Prostate gland (tissue), 2 donors: ENCODE data around the gene MSRB2. TPM values are rescaled to one million over a fixed set of nuclear protein-coding genes. Genes with fewer than 3 reads are reported as not detected.

ENCODE experiments used
- DNase-seq: peaks from one replicate; pipeline ENCODE4 v3.0.0-alpha.2; 2019; ENCODE audit warnings: low spot score
- H3K27ac ChIP-seq, 2 donors: fragments of 200-600 bp; sonication (generic); 2 replicates each; pipeline ENCODE4 v1.5.1; 2017 to 2019
- H3K27me3 ChIP-seq: fragments of 200-600 bp; sonication (generic); replicated peaks from 2 replicates; pipeline ENCODE4 v1.5.1; 2019; ENCODE audit not compliant: insufficient read depth
- H3K36me3 ChIP-seq, 2 donors: fragments of 200-600 bp; sonication (generic); 1 replicate in 1 of 2; 2 replicates in 1 of 2; pipeline versions ENCODE4 v1.5.1 to v1.8.1; 2017 to 2019
- H3K4me1 ChIP-seq: fragments of 200-600 bp; sonication (generic); replicated peaks from 2 replicates; pipeline ENCODE4 v1.5.1; 2019
- H3K4me3 ChIP-seq, 2 donors: fragments of 200-600 bp; sonication (generic); 2 replicates each; pipeline ENCODE4 v1.5.1; 2017 to 2019
- H3K9me3 ChIP-seq: fragments of 200-600 bp; sonication (generic); 2 replicates; pipeline ENCODE4 v1.5.1; 2017
- POLR2A ChIP-seq: fragments of 450-650 bp; IDR thresholded peaks from one replicate; pipeline ENCODE4 v1.6.1; 2016; ENCODE audit warnings: antibody characterized with exemption, mild to moderate bottlenecking
- POLR2AphosphoS5 ChIP-seq: sonication (generic); formaldehyde crosslinking; IDR thresholded peaks from one replicate; pipeline ENCODE4 v1.6.1; 2017; ENCODE audit warnings: antibody characterized with exemption
- WGBS: methylation state at CpG from one replicate; pipeline ENCODE4 v1.1.5; 2018; 5-methylcytosine and 5-hydroxymethylcytosine counted together
- intact Hi-C: fragments of 100-400 bp; cut with DNase I; formaldehyde crosslinking; loops from one replicate; pipeline ENCODE4 v1.14.2; 2022
- small RNA-seq, 2 donors: library from RNA; depleted of rRNA; stranded (forward); fragments of <200 nt; gene quantifications; one replicate each; pipeline ENCODE3, GENCODE V24; 2016
- total RNA-seq, 2 donors: library from RNA; depleted of rRNA; stranded (reverse); fragments of >200 nt; gene quantifications; one replicate each; pipeline ENCODE4 v1.1.0, GENCODE V29; 2016
- TF ChIP-seq, protein P1 (sequence below), 4 experiments: fragments of 200-600 bp in 2 of 4; fragments of 450-650 bp in 2 of 4; sonication (generic) in 2 of 4; IDR thresholded peaks; 1 replicate in 3 of 4; 2 replicates in 1 of 4; pipeline ENCODE4 v1.5.1; 2016 to 2019; ENCODE audit warnings: antibody characterized with exemption in 4 of 4, mild to moderate bottlenecking in 2 of 4, moderate library complexity in 2 of 4

Gene MSRB2
- total RNA-seq, 2 donors from 2014 or later, result 21.2 to 24.5 TPM

DNA sequence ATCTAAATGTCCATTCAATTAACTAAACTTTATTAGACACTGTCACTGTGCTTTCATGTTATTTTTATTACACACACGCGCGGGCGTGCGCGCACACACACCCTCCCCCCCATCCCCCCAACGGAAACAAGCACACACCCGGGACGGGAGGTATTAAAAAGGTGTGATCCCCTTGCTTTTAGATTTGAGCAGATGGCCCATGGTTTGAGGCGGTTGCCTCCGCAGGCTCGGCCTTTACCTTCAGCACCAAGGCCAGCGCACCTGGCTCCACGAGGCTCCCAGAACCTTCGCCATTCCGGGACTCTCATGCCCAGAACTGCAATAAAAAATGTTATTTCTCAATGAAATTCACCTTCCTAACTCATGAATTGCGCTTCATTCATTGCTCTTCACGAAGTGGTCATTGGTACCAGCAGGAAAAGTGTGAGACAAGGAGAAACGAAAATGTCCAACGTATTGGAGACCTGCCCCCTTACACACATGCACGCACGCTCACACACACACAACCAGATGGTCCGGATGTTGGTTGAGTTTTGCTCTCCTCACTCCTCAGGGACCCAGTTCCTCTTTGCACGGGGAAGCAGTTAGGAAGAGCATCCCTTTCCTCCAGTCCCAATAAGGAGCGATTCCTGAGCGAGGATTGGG, 76.0 kb downstream of the MSRB2 start:
- intact Hi-C loops, result no loop called here
- no peak for DNase-seq
- Histone ChIP-seq H3K36me3 (no peaks in the 10 kb centered on the region), H3K27ac (no peak overlapping the region), H3K4me3 (no peak overlapping the region), H3K9me3 (no peaks in the 10 kb centered on the region), H3K27me3 (peaks cover 40% of the 10 kb centered on the region), H3K4me1 (peaks cover 10% of the 10 kb centered on the region)
- TF ChIP-seq, protein P1, sequence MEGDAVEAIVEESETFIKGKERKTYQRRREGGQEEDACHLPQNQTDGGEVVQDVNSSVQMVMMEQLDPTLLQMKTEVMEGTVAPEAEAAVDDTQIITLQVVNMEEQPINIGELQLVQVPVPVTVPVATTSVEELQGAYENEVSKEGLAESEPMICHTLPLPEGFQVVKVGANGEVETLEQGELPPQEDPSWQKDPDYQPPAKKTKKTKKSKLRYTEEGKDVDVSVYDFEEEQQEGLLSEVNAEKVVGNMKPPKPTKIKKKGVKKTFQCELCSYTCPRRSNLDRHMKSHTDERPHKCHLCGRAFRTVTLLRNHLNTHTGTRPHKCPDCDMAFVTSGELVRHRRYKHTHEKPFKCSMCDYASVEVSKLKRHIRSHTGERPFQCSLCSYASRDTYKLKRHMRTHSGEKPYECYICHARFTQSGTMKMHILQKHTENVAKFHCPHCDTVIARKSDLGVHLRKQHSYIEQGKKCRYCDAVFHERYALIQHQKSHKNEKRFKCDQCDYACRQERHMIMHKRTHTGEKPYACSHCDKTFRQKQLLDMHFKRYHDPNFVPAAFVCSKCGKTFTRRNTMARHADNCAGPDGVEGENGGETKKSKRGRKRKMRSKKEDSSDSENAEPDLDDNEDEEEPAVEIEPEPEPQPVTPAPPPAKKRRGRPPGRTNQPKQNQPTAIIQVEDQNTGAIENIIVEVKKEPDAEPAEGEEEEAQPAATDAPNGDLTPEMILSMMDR (IDR thresholded peaks at IDR 0.05), result no peak
- TF ChIP-seq POLR2A (no peak), POLR2AphosphoS5 (no peak)
- 10% methylated on average over 26 of the region's 26 CpGs for WGBS

Small RNA genes within 50 kb of the gene (small RNA-seq; reads per million reads assigned to genes)
- 0 reads per million in 2 donors for gene RF00561

Other genes starting within 250 kb of the MSRB2 start
- 1 to 10 TPM in 1 of 2 donors, not detected in 1; 5.0 TPM for gene ARMC3, start 167.5 kb upstream of the MSRB2 start, total RNA-seq
- 1 to 10 TPM in 1 of 2 donors, not detected in 1; 1.9 TPM for gene PTF1A, start 96.7 kb downstream of the MSRB2 start, total RNA-seq
- gene C10orf67, start 249.2 kb downstream of the MSRB2 start, total RNA-seq, result 1 to 10 TPM in 1 of 2 donors, not detected in 1; 1.0 TPM